ENCODE data around the gene TMEM196. TPM values are rescaled to one million over a fixed set of nuclear protein-coding genes. Genes with fewer than 3 reads are reported as not detected.
A peak's percentile ranks its signal among the peaks of the same experiment; 100 is the strongest.
"Not testable (repeated sequence)": the region's sequence is repeated elsewhere in the genome, so short reads cannot be mapped to it uniquely, and the experiment has no call there.

Gene TMEM196
- total and polyA plus RNA-seq, 5 donors from 2014 or later = not detected

GRCh38 chr7:19705663-19706062, 67.8 kb downstream of the TMEM196 start:
- no peak overlapping the region for H3K27ac Mint-ChIP-seq
- peaks cover 5% of the 10 kb centered on the region for H3K27me3 Mint-ChIP-seq
- H3K4me1 Mint-ChIP-seq = peaks cover 32 to 57% (median 45%) of the 10 kb centered on the region in 4 donors
- H3K36me3 ChIP-seq (ENCODE audit: control insufficient read depth, insufficient read depth, low read length) = peaks cover 12% of the 10 kb centered on the region
- no peak for ATAC-seq (ENCODE audit: low read depth in 2 of 2)
- peaks cover 0 to 2% (median 0%) of the 10 kb centered on the region in 7 donors for H3K9me3 Mint-ChIP-seq
- peaks cover 21% of the 10 kb centered on the region for H3K4me1 ChIP-seq (ENCODE audit: control insufficient read depth, insufficient read depth, low read length, poor library complexity, severe bottlenecking)
- no peak overlapping the region for H3K27ac ChIP-seq (ENCODE audit: insufficient read depth, low read length, poor library complexity, severe bottlenecking)
- H3K36me3 Mint-ChIP-seq = peaks cover 17% of the 10 kb centered on the region
- H3K4me3 Mint-ChIP-seq = peak overlapping the region in 1 of 4 donors; percentile 88
- H3K27me3 ChIP-seq (ENCODE audit: control insufficient read depth, insufficient read depth, low read length) = no peaks in the 10 kb centered on the region
- DNase-seq = no peak
- H3K4me3 ChIP-seq (ENCODE audit: low read depth, low read length) = no peak overlapping the region
- no peaks in the 10 kb centered on the region for H3K9me3 ChIP-seq (ENCODE audit: control insufficient read depth in 2 of 2, low read length in 2 of 2)

- no peaks in the 10 kb centered on the region for H3K27me3 ChIP-seq (ENCODE audit: control insufficient read depth, insufficient read depth, low read length)
- H3K36me3 ChIP-seq (ENCODE audit: control insufficient read depth, insufficient read depth, low read length) = peaks cover 21% of the 10 kb centered on the region
- Mint-ChIP-seq H3K36me3 (peaks cover 46% of the 10 kb centered on the region), H3K4me3 (no peak overlapping the region), H3K4me1 (peaks cover 20 to 26% (median 23%) of the 10 kb centered on the region in 4 donors), H3K27ac (peak overlapping the region in 2 of 3 donors; percentile 49 to 57), H3K27me3 (no peaks in the 10 kb centered on the region), H3K9me3 (peaks cover 0 to 2% (median 0%) of the 10 kb centered on the region in 7 donors)
- DNase-seq (no peak), ATAC-seq (ENCODE audit: low read depth in 2 of 2) (no peak)
- H3K4me1 ChIP-seq (ENCODE audit: control insufficient read depth, insufficient read depth, low read length, poor library complexity, severe bottlenecking) = no peaks in the 10 kb centered on the region
- no peak overlapping the region for H3K4me3 ChIP-seq (ENCODE audit: low read depth, low read length)
- H3K27ac ChIP-seq (ENCODE audit: insufficient read depth, low read length, poor library complexity, severe bottlenecking) = no peak overlapping the region
- H3K9me3 ChIP-seq (ENCODE audit: control insufficient read depth in 2 of 2, low read length in 2 of 2) = no peaks in the 10 kb centered on the region
Measured at GRCh38 chr7:19701471-19701870, 71.9 kb downstream of the TMEM196 start.

- DNase-seq (no peak), ATAC-seq (ENCODE audit: low read depth in 2 of 2) (no peak)
- Histone ChIP-seq H3K9me3 (ENCODE audit: control insufficient read depth in 2 of 2, low read length in 2 of 2) (no peaks in the 10 kb centered on the region), H3K27ac (ENCODE audit: insufficient read depth, low read length, poor library complexity, severe bottlenecking) (no peak overlapping the region), H3K4me3 (ENCODE audit: low read depth, low read length) (no peak overlapping the region), H3K4me1 (ENCODE audit: control insufficient read depth, insufficient read depth, low read length, poor library complexity, severe bottlenecking) (no peaks in the 10 kb centered on the region), H3K36me3 (ENCODE audit: control insufficient read depth, insufficient read depth, low read length) (peaks cover 21% of the 10 kb centered on the region), H3K27me3 (ENCODE audit: control insufficient read depth, insufficient read depth, low read length) (no peaks in the 10 kb centered on the region)
- Mint-ChIP-seq H3K27ac (peak overlapping the region in 1 of 3 donors; percentile 57), H3K4me3 (no peak overlapping the region), H3K36me3 (peaks cover 46% of the 10 kb centered on the region), H3K27me3 (no peaks in the 10 kb centered on the region), H3K4me1 (peaks cover 17 to 26% (median 20%) of the 10 kb centered on the region in 4 donors), H3K9me3 (peaks cover 0 to 2% (median 0%) of the 10 kb centered on the region in 7 donors)
Measured at GRCh38 chr7:19700936-19701335, 72.5 kb downstream of the TMEM196 start.

GRCh38 chr7:19698331-19698730, 75.1 kb downstream of the TMEM196 start:
- ATAC-seq (ENCODE audit: low read depth in 2 of 2) (no peak), DNase-seq (no peak)
- H3K9me3 ChIP-seq (ENCODE audit: control insufficient read depth in 2 of 2, low read length in 2 of 2) = no peaks in the 10 kb centered on the region
- Mint-ChIP-seq H3K27me3 (no peaks in the 10 kb centered on the region), H3K9me3 (peaks cover 0 to 2% (median 0%) of the 10 kb centered on the region in 7 donors), H3K4me3 (no peak overlapping the region), H3K4me1 (peaks cover 7 to 17% (median 12%) of the 10 kb centered on the region in 4 donors), H3K36me3 (peaks cover 42% of the 10 kb centered on the region), H3K27ac (peak overlapping the region in 1 of 3 donors; percentile 48)
- H3K4me1 ChIP-seq (ENCODE audit: control insufficient read depth, insufficient read depth, low read length, poor library complexity, severe bottlenecking) = no peaks in the 10 kb centered on the region
- H3K4me3 ChIP-seq (ENCODE audit: low read depth, low read length) = no peak overlapping the region
- no peak overlapping the region for H3K27ac ChIP-seq (ENCODE audit: insufficient read depth, low read length, poor library complexity, severe bottlenecking)
- H3K36me3 ChIP-seq (ENCODE audit: control insufficient read depth, insufficient read depth, low read length) = peaks cover 19% of the 10 kb centered on the region
- no peaks in the 10 kb centered on the region for H3K27me3 ChIP-seq (ENCODE audit: control insufficient read depth, insufficient read depth, low read length)

GRCh38 chr7:19696926-19697325, 76.5 kb downstream of the TMEM196 start:
- no peak for ATAC-seq (ENCODE audit: low read depth in 2 of 2)
- Mint-ChIP-seq H3K4me1 (peaks cover 4 to 7% (median 6%) of the 10 kb centered on the region in 4 donors), H3K27me3 (no peaks in the 10 kb centered on the region), H3K36me3 (peaks cover 31% of the 10 kb centered on the region), H3K9me3 (peaks cover 0 to 2% (median 0%) of the 10 kb centered on the region in 7 donors), H3K4me3 (no peak overlapping the region), H3K27ac (peak overlapping the region in 1 of 3 donors; percentile 35)
- Histone ChIP-seq H3K4me3 (ENCODE audit: low read depth, low read length) (no peak overlapping the region), H3K27ac (ENCODE audit: insufficient read depth, low read length, poor library complexity, severe bottlenecking) (no peak overlapping the region), H3K36me3 (ENCODE audit: control insufficient read depth, insufficient read depth, low read length) (peaks cover 12% of the 10 kb centered on the region), H3K4me1 (ENCODE audit: control insufficient read depth, insufficient read depth, low read length, poor library complexity, severe bottlenecking) (no peaks in the 10 kb centered on the region), H3K9me3 (ENCODE audit: control insufficient read depth in 2 of 2, low read length in 2 of 2) (no peaks in the 10 kb centered on the region), H3K27me3 (ENCODE audit: control insufficient read depth, insufficient read depth, low read length) (no peaks in the 10 kb centered on the region)
- no peak for DNase-seq

- no peak overlapping the region for H3K27ac ChIP-seq (ENCODE audit: insufficient read depth, low read length, poor library complexity, severe bottlenecking)
- no peak for DNase-seq
- Mint-ChIP-seq H3K27ac (no peak overlapping the region), H3K27me3 (no peaks in the 10 kb centered on the region), H3K4me1 (no peaks in the 10 kb centered on the region), H3K36me3 (peaks cover 2% of the 10 kb centered on the region), H3K4me3 (no peak overlapping the region), H3K9me3 (no peaks in the 10 kb centered on the region)
- no peak overlapping the region for H3K4me3 ChIP-seq (ENCODE audit: low read depth, low read length)
- no peaks in the 10 kb centered on the region for H3K36me3 ChIP-seq (ENCODE audit: control insufficient read depth, insufficient read depth, low read length)
- no peaks in the 10 kb centered on the region for H3K27me3 ChIP-seq (ENCODE audit: control insufficient read depth, insufficient read depth, low read length)
- no peaks in the 10 kb centered on the region for H3K9me3 ChIP-seq (ENCODE audit: control insufficient read depth in 2 of 2, low read length in 2 of 2)
- H3K4me1 ChIP-seq (ENCODE audit: control insufficient read depth, insufficient read depth, low read length, poor library complexity, severe bottlenecking) = no peaks in the 10 kb centered on the region
- ATAC-seq (ENCODE audit: low read depth in 2 of 2) = no peak
Measured at GRCh38 chr7:19692111-19692828, 81.1 kb downstream of the TMEM196 start.

- no peaks in the 10 kb centered on the region for H3K36me3 Mint-ChIP-seq
- H3K4me3 Mint-ChIP-seq = no peak overlapping the region
- Histone ChIP-seq H3K27ac (ENCODE audit: insufficient read depth, low read length, poor library complexity, severe bottlenecking) (no peak overlapping the region), H3K4me1 (ENCODE audit: control insufficient read depth, insufficient read depth, low read length, poor library complexity, severe bottlenecking) (no peaks in the 10 kb centered on the region), H3K27me3 (ENCODE audit: control insufficient read depth, insufficient read depth, low read length) (no peaks in the 10 kb centered on the region), H3K4me3 (ENCODE audit: low read depth, low read length) (no peak overlapping the region), H3K9me3 (ENCODE audit: control insufficient read depth in 2 of 2, low read length in 2 of 2) (no peaks in the 10 kb centered on the region), H3K36me3 (ENCODE audit: control insufficient read depth, insufficient read depth, low read length) (no peaks in the 10 kb centered on the region)
- no peak overlapping the region for H3K27ac Mint-ChIP-seq
- ATAC-seq (ENCODE audit: low read depth in 2 of 2) = no peak
- no peaks in the 10 kb centered on the region for H3K4me1 Mint-ChIP-seq
- no peak for DNase-seq
- peaks cover 0 to 1% (median 0%) of the 10 kb centered on the region in 7 donors for H3K9me3 Mint-ChIP-seq
- H3K27me3 Mint-ChIP-seq = no peaks in the 10 kb centered on the region
Measured at GRCh38 chr7:19690736-19691135, 82.7 kb downstream of the TMEM196 start.

GRCh38 chr7:19689130-19689529, 84.3 kb downstream of the TMEM196 start:
- not testable (repeated sequence) for H3K36me3 ChIP-seq (ENCODE audit: control insufficient read depth, insufficient read depth, low read length); H3K27me3 Mint-ChIP-seq; H3K4me3 ChIP-seq (ENCODE audit: low read depth, low read length); H3K27me3 ChIP-seq (ENCODE audit: control insufficient read depth, insufficient read depth, low read length); DNase-seq; H3K27ac ChIP-seq (ENCODE audit: insufficient read depth, low read length, poor library complexity, severe bottlenecking); ATAC-seq (ENCODE audit: low read depth in 2 of 2); H3K4me3 Mint-ChIP-seq; H3K9me3 ChIP-seq (ENCODE audit: control insufficient read depth in 2 of 2, low read length in 2 of 2); H3K4me1 Mint-ChIP-seq; H3K4me1 ChIP-seq (ENCODE audit: control insufficient read depth, insufficient read depth, low read length, poor library complexity, severe bottlenecking); H3K36me3 Mint-ChIP-seq; H3K27ac Mint-ChIP-seq; H3K9me3 Mint-ChIP-seq

Data from CD4-positive, CD25-positive, alpha-beta regulatory T cell (primary cell).